HepG2 (cell line): ENCODE measurements around the gene CNTRL. TPM values are rescaled to one million over a fixed set of nuclear protein-coding genes. Genes with fewer than 3 reads are reported as not detected.

Experiments used
- BATF2 ChIP-seq: sonication (generic); formaldehyde crosslinking; IDR thresholded peaks from 2 replicates; pipeline ENCODE4 v1.8.0; 2022; ENCODE audit warnings: mild to moderate bottlenecking, missing genetic modification reagents, moderate library complexity
- HES4 ChIP-seq: sonication (generic); formaldehyde crosslinking; IDR thresholded peaks from 2 replicates; pipeline ENCODE4 v1.9.0; 2021; ENCODE audit warnings: mild to moderate bottlenecking, missing genetic modification reagents, borderline replicate concordance
- HOXA9 ChIP-seq: sonication (generic); formaldehyde crosslinking; IDR thresholded peaks from 2 replicates; pipeline ENCODE4 v1.8.1; 2022; ENCODE audit warnings: missing genetic modification reagents, mild to moderate bottlenecking, moderate library complexity, borderline replicate concordance
- KLF9 ChIP-seq: IDR thresholded peaks from 2 replicates; pipeline ENCODE4 v1.6.1; 2016; ENCODE audit warnings: low read depth
- MBD4 ChIP-seq: IDR thresholded peaks from 2 replicates; pipeline ENCODE4 v1.6.1; 2012; ENCODE audit warnings: low read length, inconsistent platforms, borderline replicate concordance
- MED1 ChIP-seq: sonication (generic); formaldehyde crosslinking; IDR thresholded peaks from 2 replicates; pipeline ENCODE4 v1.4.0; 2020; ENCODE audit warnings: missing genetic modification reagents
- RERE ChIP-seq: IDR thresholded peaks from 2 replicates; pipeline ENCODE4 v1.6.1; 2016; ENCODE audit warnings: low read depth, missing genetic modification reagents, missing compliant biosample characterization
- TEAD3 ChIP-seq: optimal IDR thresholded peaks from 2 replicates; pipeline ENCODE3; 2016; ENCODE audit warnings: borderline replicate concordance
- ZNF20 ChIP-seq: sonication (generic); formaldehyde crosslinking; IDR thresholded peaks from 2 replicates; pipeline ENCODE4 v1.4.0; 2020; ENCODE audit warnings: mild to moderate bottlenecking, moderate library complexity, missing genetic modification reagents
- ZNF280D ChIP-seq: sonication (generic); formaldehyde crosslinking; IDR thresholded peaks from 2 replicates; pipeline ENCODE4 v1.5.1; 2020; ENCODE audit warnings: mild to moderate bottlenecking, missing genetic modification reagents
- ZNF44 ChIP-seq: sonication (generic); formaldehyde crosslinking; IDR thresholded peaks from 2 replicates; pipeline ENCODE4 v1.5.1; 2020; ENCODE audit warnings: mild to moderate bottlenecking, missing genetic modification reagents
- ZNF496 ChIP-seq: sonication (generic); formaldehyde crosslinking; IDR thresholded peaks from 2 replicates; pipeline ENCODE4 v1.8.1; 2023; ENCODE audit warnings: mild to moderate bottlenecking, moderate library complexity, missing genetic modification reagents; ENCODE audit not compliant: insufficient replicate concordance
- ZNF574 ChIP-seq: sonication (generic); formaldehyde crosslinking; IDR thresholded peaks from 2 replicates; pipeline ENCODE4 v1.4.0; 2020; ENCODE audit warnings: missing genetic modification reagents
- ZSCAN25 ChIP-seq: sonication (generic); formaldehyde crosslinking; IDR thresholded peaks from 2 replicates; pipeline ENCODE4 v1.8.0; 2022; ENCODE audit warnings: mild to moderate bottlenecking, missing genetic modification reagents
- polyA plus RNA-seq, 8 experiments: library from polyadenylated mRNA; depleted of rRNA in 3 of 8; stranded (reverse) in 7 of 8; unstranded in 1 of 8; fragments of >200 nt; fragmentation: Illumina TruSeq in 4 of 8; extraction: Trizol in 4 of 8; gene quantifications; 2 replicates each; pipeline versions ENCODE4 v1.2.1 to v1.2.3, GENCODE V29; 2011 to 2016; ENCODE audit warnings: low read depth in 4 of 8, missing spikeins in 1 of 8, mixed read lengths in 1 of 8; ENCODE audit not compliant: insufficient read depth in 1 of 8
- total RNA-seq, 5 experiments: library from RNA; depleted of rRNA; stranded (reverse); fragments of >200 nt; fragmentation: Illumina TruSeq; extraction: Trizol; gene quantifications; 2 replicates each; pipeline ENCODE4 v1.2.3, GENCODE V29; 2016; ENCODE audit warnings: low read depth in 1 of 5

CNTRL gene
- total and polyA plus RNA-seq, 2 of the 13 experiments (the other 11 are each of a cell fraction or from before 2014, with no cell fraction given), result 7.5 to 11.8 TPM

- TF ChIP-seq RERE (CRISPR knock-in tag), result no peak
- TF ChIP-seq TEAD3 (CRISPR knock-in tag), result no peak
- TF ChIP-seq ZSCAN25 (CRISPR knock-in tag), result no peak
- TF ChIP-seq ZNF44 (CRISPR knock-in tag), result peak; percentile 53; the same call in 1 of the 2 replicates
- TF ChIP-seq HES4 (CRISPR knock-in tag), result no peak; the same call in 1 of the 2 replicates
- peak; percentile 61 for TF ChIP-seq MED1 (CRISPR knock-in tag)
- TF ChIP-seq ZNF20, result no peak
- TF ChIP-seq ZNF280D (CRISPR knock-in tag), result peak; percentile 76; the same call in 1 of the 2 replicates
- no peak for TF ChIP-seq BATF2 (CRISPR knock-in tag)
- TF ChIP-seq ZNF496 (CRISPR knock-in tag), result no peak
- TF ChIP-seq MBD4, result no peak
- no peak for TF ChIP-seq KLF9 (CRISPR knock-in tag)
- 0 out of 2 replicates have a peak, but pooled peaks have one; percentile 16 for TF ChIP-seq HOXA9 (CRISPR knock-in tag)
- peak; percentile 81 for TF ChIP-seq ZNF574 (CRISPR knock-in tag)
Measured at GRCh38 chr9:121201738-121202533, 127.2 kb downstream of the CNTRL start, which contains the start of gene RAB14 (continued).
